Epithelial cell of esophagus (primary cell): ENCODE results near the gene CYP2A7.
"Not testable (repeated sequence)": the region's sequence is repeated elsewhere in the genome, so short reads cannot be mapped to it uniquely, and the experiment has no call there.

Experiments used
- DNase-seq: peaks from one replicate; pipeline ENCODE4 v3.0.0; 2010; ENCODE audit warnings: low read depth
- H3K4me3 ChIP-seq: 2 replicates; pipeline ENCODE4 v1.5.1; 2011; ENCODE audit warnings: mild to moderate bottlenecking, low read length, control low read depth
- CTCF ChIP-seq: IDR thresholded peaks from 2 replicates; pipeline ENCODE4 v1.5.1; 2011; ENCODE audit warnings: low read depth, mild to moderate bottlenecking, low read length, control low read depth, inconsistent platforms; ENCODE audit not compliant: insufficient read depth; ENCODE audit errors: missing control alignments

CYP2A7 gene

GRCh38 chr19:40896418-40896796, 14.4 kb upstream of the CYP2A7 start:
- no peak for DNase-seq
- no peak for TF ChIP-seq CTCF
- H3K4me3 ChIP-seq: no peak overlapping the region

- no peak overlapping the region for H3K4me3 ChIP-seq
- DNase-seq: no peak
- TF ChIP-seq CTCF: no peak
Observed at GRCh38 chr19:40893112-40893511, 11.1 kb upstream of the CYP2A7 start.

DNA sequence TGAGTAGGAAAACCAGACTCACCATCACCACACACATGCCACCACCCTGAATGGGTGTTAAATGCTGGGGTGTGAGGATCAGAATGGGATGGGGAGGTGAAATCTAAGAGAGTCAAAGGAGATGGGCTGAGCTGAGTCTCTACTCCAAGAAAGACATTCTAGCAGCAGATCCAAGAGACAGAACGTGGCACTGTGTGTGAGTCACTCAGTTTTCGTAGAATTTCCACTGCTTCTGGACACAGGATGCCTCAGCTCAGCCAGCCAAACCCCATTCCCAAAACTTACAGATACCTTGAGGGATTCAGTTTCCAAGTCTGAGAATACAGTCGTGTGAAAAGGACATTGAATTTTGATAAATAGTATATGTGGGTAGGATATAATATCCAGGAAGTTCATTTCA, 7.3 kb upstream of the CYP2A7 start:
- no peak for DNase-seq
- no peak overlapping the region for H3K4me3 ChIP-seq
- TF ChIP-seq CTCF: no peak

- DNase-seq: no peak
- TF ChIP-seq CTCF: no peak
- H3K4me3 ChIP-seq: no peak overlapping the region
Observed at GRCh38 chr19:40888191-40888590, 6.2 kb upstream of the CYP2A7 start.

- H3K4me3 ChIP-seq, DNase-seq: not testable (repeated sequence)
Observed at GRCh38 chr19:40884187-40884931, 2.3 kb upstream of the CYP2A7 start.

DNA sequence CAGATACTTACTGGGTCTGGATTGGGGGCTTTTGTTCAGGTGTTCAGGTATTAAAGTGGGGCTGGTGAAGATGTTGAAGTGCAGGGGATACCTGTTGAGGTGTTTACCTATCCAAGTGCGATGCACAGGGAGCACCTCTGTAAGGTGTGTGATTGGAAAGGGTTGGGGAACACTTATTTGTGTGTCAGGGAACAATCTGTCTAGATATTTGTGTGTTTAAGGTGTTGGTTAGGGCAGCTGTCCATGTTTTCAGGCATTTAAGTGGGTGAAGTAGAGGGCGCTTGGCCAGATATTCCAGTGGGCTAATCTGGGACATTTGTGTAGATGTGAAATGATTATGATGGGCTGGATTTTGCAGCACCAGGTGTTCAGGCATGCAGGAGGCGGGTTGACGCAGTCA, 2.7 kb downstream of the CYP2A7 start:
- DNase-seq, H3K4me3 ChIP-seq: not testable (repeated sequence)

- H3K4me3 ChIP-seq: not testable (repeated sequence)
- DNase-seq: peak; percentile 4
Observed at GRCh38 chr19:40875526-40875951, 6.5 kb downstream of the CYP2A7 start.

DNA sequence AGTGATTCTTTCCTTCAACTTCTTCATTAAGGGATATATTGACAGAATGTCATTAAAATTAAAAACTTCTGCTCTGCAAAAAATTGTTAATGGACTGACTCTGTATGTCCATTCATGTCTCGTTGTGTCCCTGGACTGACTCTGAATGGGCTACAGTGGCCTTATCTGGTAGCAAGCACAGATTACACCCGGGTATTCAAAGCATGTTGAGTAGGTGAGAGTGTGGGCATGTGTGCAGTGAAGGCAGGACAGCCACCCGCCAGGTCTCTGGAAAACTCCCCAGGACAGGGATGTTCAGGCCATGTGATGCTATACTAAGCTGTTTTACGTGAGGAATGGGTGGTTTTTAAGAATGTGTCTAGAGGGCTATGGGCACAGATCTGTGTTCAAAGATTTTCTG, 7.2 kb downstream of the CYP2A7 start:
- not testable (repeated sequence) for DNase-seq, H3K4me3 ChIP-seq

DNA sequence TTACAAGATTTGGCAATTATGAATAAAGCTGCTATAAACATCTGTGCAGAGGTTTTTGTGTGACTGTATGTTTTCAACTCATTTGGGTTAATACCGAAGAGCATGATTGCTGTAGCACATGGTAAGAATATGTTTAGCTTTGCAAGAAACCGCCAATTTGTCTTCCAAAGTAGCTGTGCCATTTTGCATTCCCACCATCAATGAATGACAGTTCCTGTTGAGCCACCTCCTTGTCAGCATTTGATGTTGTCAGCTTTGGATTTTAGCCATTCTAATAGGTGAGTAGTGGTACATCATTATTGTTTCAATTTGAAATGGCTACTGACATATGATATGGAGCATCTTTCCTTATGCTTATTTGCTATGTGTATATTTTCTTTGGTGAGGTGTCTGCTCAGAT, 8.2 kb downstream of the CYP2A7 start:
- not testable (repeated sequence) for H3K4me3 ChIP-seq, DNase-seq

DNA sequence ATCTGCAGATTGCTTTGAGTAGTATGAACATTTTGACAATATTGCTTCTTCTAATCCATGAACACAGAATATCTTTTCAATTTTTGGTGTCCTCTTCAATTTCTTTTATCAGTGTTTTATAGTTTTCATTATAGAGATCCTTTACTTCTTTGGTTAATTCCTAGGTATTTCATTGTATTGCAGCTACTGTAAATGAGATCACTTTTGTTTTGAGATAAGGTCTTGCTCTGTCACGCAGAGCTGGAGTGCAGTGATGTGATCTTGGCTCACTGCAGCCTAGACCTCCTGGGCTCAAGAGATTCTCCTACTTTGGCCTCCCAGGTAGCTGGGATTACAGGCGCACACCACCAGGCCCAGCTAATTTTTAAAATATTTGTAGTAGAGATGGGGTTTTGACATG, 9.8 kb downstream of the CYP2A7 start:
- no peak for TF ChIP-seq CTCF
- no peak for DNase-seq
- H3K4me3 ChIP-seq: no peak overlapping the region
